GM12878 (cell line): ENCODE measurements around the gene ABCA3. TPM values are rescaled to one million over a fixed set of nuclear protein-coding genes. Genes with fewer than 3 reads are reported as not detected.

Source experiments
- ATAC-seq: fragments of 200-7000 bp; cut with Tn5 transposase; 3 replicates; pipeline ENCODE4 v1.9.1; 2020; ENCODE audit warnings: mild to moderate bottlenecking, moderate library complexity
- BruUV-seq: library from RNA; stranded (reverse); fragments of 400-500 nt; replicated peaks from 2 replicates; lab custom pipeline; 2021; lab: Mats Ljungman, UMichigan
- CTCF ChIA-PET: fragments of 300-600 bp; sonication (Branson Sonifier 250); formaldehyde crosslinking; extraction: SDS; loops from one replicate; lab custom pipeline; 2021; ENCODE audit warnings: inconsistent platforms; lab: Yijun Ruan, JAX
- POLR2A ChIA-PET: fragments of 350-600 bp; formaldehyde crosslinking; extraction: SDS; loops from one replicate; lab custom pipeline; 2021; ENCODE audit warnings: inconsistent platforms; lab: Charles Lee
- RAD21 ChIA-PET: fragments of 300-600 bp; sonication (Branson Sonifier 250); formaldehyde crosslinking; loops from one replicate; lab custom pipeline; 2023; ENCODE audit warnings: antibody characterized with exemption; ENCODE audit not compliant: unreplicated experiment; lab: Charles Lee
- SMC1A ChIA-PET: fragments of 300-600 bp; sonication (Branson Sonifier 250); formaldehyde crosslinking; loops from one replicate; lab custom pipeline; 2023; ENCODE audit not compliant: unreplicated experiment, uncharacterized antibody; lab: Charles Lee
- DNase-seq: peaks from one replicate; pipeline ENCODE4 v3.0.0-alpha.2; 2011; ENCODE audit warnings: low read depth, low spot score
- FAIRE-seq: peaks from 3 replicates; lab custom pipeline; 2011; peaks lifted over from hg19 to GRCh38; lab: Jason Lieb, UNC
- H2AFZ ChIP-seq: 2 replicates; pipeline ENCODE4 v1.6.0; 2011; ENCODE audit warnings: low read depth, low read length, control low read depth; ENCODE audit not compliant: control insufficient read depth
- H3K27ac ChIP-seq: 2 replicates; pipeline ENCODE4 v1.5.1; 2011; ENCODE audit warnings: control low read depth; ENCODE audit not compliant: control insufficient read depth, insufficient read depth
- H3K27me3 ChIP-seq, 2 experiments: replicated peaks in 1 of 2; 2 replicates each; pipeline versions ENCODE4 v1.6.0 to v1.6.1; 2011; ENCODE audit warnings: low read length in 1 of 2; ENCODE audit not compliant: control insufficient read depth in 2 of 2, insufficient read depth in 2 of 2
- H3K36me3 ChIP-seq, 2 experiments: 2 replicates each; pipeline ENCODE4 v1.5.1; 2011; ENCODE audit warnings: low read length in 1 of 2; ENCODE audit not compliant: control insufficient read depth in 2 of 2, insufficient read depth in 2 of 2
- H3K4me1 ChIP-seq: 2 replicates; pipeline ENCODE4 v1.6.1; 2011; ENCODE audit warnings: mild to moderate bottlenecking, low read length, moderate library complexity, mixed read lengths; ENCODE audit not compliant: control insufficient read depth, insufficient read depth
- H3K4me2 ChIP-seq: 2 replicates; pipeline ENCODE4 v1.6.0; 2011; ENCODE audit warnings: control low read depth; ENCODE audit not compliant: control insufficient read depth, insufficient read depth
- H3K4me3 ChIP-seq: fragments of 200-600 bp; sonication (generic); 2 replicates; pipeline ENCODE4 v1.5.1; 2016
- H3K79me2 ChIP-seq: 2 replicates; pipeline ENCODE4 v1.6.0; 2011; ENCODE audit warnings: low read length; ENCODE audit not compliant: control insufficient read depth, insufficient read depth
- H3K9ac ChIP-seq: 2 replicates; pipeline ENCODE4 v1.8.0; 2011; ENCODE audit warnings: low read length, control low read depth, mixed read lengths; ENCODE audit not compliant: control insufficient read depth, insufficient read depth
- H3K9me3 ChIP-seq: replicated peaks from 3 replicates; pipeline ENCODE4 v1.5.1; 2011; ENCODE audit warnings: mild to moderate bottlenecking, low read length; ENCODE audit not compliant: control insufficient read depth, insufficient read depth
- H4K20me1 ChIP-seq: 2 replicates; pipeline ENCODE4 v1.6.0; 2011; ENCODE audit not compliant: control insufficient read depth, insufficient read depth
- CHD1 ChIP-seq: IDR thresholded peaks from 2 replicates; pipeline ENCODE4 v1.6.1; 2012; ENCODE audit warnings: low read depth, low read length, improper control_type of control experiment
- CHD4 ChIP-seq: fragments of 200-600 bp; sonication (generic); IDR thresholded peaks from 2 replicates; pipeline ENCODE4 v1.6.1; 2016; ENCODE audit warnings: mild to moderate bottlenecking
- HDAC6 ChIP-seq: fragments of 200-600 bp; sonication (generic); IDR thresholded peaks from one replicate; pipeline ENCODE4 v1.8.0; 2017; ENCODE audit warnings: antibody characterized with exemption; ENCODE audit not compliant: unreplicated experiment
- MAX ChIP-seq: IDR thresholded peaks from 2 replicates; pipeline ENCODE4 v1.6.1; 2012; ENCODE audit warnings: low read depth, low read length, improper control_type of control experiment
- MTA2 ChIP-seq: fragments of 450-650 bp; IDR thresholded peaks from 2 replicates; pipeline ENCODE4 v1.6.1; 2016; ENCODE audit warnings: low read depth, mild to moderate bottlenecking, moderate library complexity
- NR2F1 ChIP-seq: fragments of 450-650 bp; conservative IDR thresholded peaks from 2 replicates; pipeline ENCODE4 v1.6.1; 2017; ENCODE audit warnings: mild to moderate bottlenecking
- POLR2AphosphoS2 ChIP-seq: IDR thresholded peaks from 2 replicates; pipeline ENCODE4 v1.6.1; 2011; ENCODE audit warnings: low read depth, mild to moderate bottlenecking, low read length, improper control_type of control experiment, moderate library complexity
- RB1 ChIP-seq: fragments of 450-650 bp; formaldehyde crosslinking; IDR thresholded peaks from 2 replicates; pipeline ENCODE4 v1.6.1; 2017; ENCODE audit warnings: mild to moderate bottlenecking, borderline replicate concordance
- SMARCA5 ChIP-seq: fragments of 450-650 bp; IDR thresholded peaks from 2 replicates; pipeline ENCODE4 v1.6.1; 2017; ENCODE audit warnings: mild to moderate bottlenecking
- USF1 ChIP-seq: IDR thresholded peaks from 2 replicates; pipeline ENCODE4 v1.6.1; 2011; ENCODE audit warnings: borderline replicate concordance, low read depth, mild to moderate bottlenecking, moderate library complexity, mixed read lengths, low read length; ENCODE audit not compliant: insufficient read depth; ENCODE audit errors: extremely low read length
- YY1 ChIP-seq: IDR thresholded peaks from 2 replicates; pipeline ENCODE4 v1.6.1; 2011; ENCODE audit warnings: low read depth, mild to moderate bottlenecking, low read length
- WGBS: methylation state at CpG from one replicate; pipeline ENCODE4 v1.1.6; 2016; ENCODE audit warnings: low lambda C conversion rate; ENCODE audit not compliant: insufficient replicate concordance, insufficient coverage; ENCODE audit errors: missing lambda C conversion rate; 5-methylcytosine and 5-hydroxymethylcytosine counted together
- in situ Hi-C: fragments of 300-500 bp; cut with MboI; formaldehyde crosslinking; loops from 9 replicates; pipeline ENCODE4 v1.14.3; 2018; ENCODE audit warnings: mixed read lengths
- intact Hi-C: fragments of 100-400 bp; cut with micrococcal nuclease; formaldehyde crosslinking; loops from one replicate; pipeline ENCODE4 v1.14.2; 2022; ENCODE audit not compliant: unreplicated experiment
- polyA plus RNA-seq, 11 experiments: library from polyadenylated mRNA; depleted of rRNA in 4 of 11; unstranded in 6 of 11; stranded (reverse) in 5 of 11; fragments of >200 nt; fragmentation: Nextera tagmentation in 4 of 11; fragmentation: Illumina TruSeq in 1 of 11; extraction: Ambion mirVana in 4 of 11; extraction: Trizol in 1 of 11; gene quantifications; 1 replicate in 1 of 11; 2 replicates in 10 of 11; pipeline versions ENCODE4 v1.2.1 to v1.2.3, GENCODE V29; 2011 to 2016; ENCODE audit warnings: inconsistent platforms in 2 of 11, missing spikeins in 2 of 11, low read depth in 1 of 11
- total RNA-seq, 4 experiments: library from RNA; depleted of rRNA in 3 of 4; stranded (reverse); fragments of >200 nt in 3 of 4; fragmentation: Illumina TruSeq in 1 of 4; extraction: Trizol in 1 of 4; gene quantifications; 2 replicates each; pipeline versions ENCODE4 v1.2.1 to v1.2.3, GENCODE V29; 2013 to 2021

Gene ABCA3
- total and polyA plus RNA-seq, 10 of the 15 experiments (the other 5 are each of a cell fraction or from before 2014, with no cell fraction given): 0.71 to 17.6 (median 6.7) TPM

- no TSS peak for BruUV-seq
- Histone ChIP-seq H3K4me1 (no peaks in the 10 kb centered on the region), H2AFZ (no peak overlapping the region), H3K9me3 (no peaks in the 10 kb centered on the region), H3K4me3 (no peak overlapping the region), H3K4me2 (no peak overlapping the region), H4K20me1 (no peaks in the 10 kb centered on the region), H3K9ac (no peak overlapping the region)
- FAIRE-seq: no peak
- intact Hi-C loops: no loop called here
- no peak for ATAC-seq
- TF ChIP-seq POLR2AphosphoS2: no peak
- TF ChIP-seq MAX: no peak
- TF ChIP-seq MTA2: no peak
- TF ChIP-seq, all 136 proteins: peak for 0
- no peaks in the 10 kb centered on the region for H3K79me2 ChIP-seq
- SMC1A ChIA-PET: no interaction called here
- H3K36me3 ChIP-seq: no peaks in the 10 kb centered on the region
- POLR2A ChIA-PET: no interaction called here
- WGBS: 81% methylated on average over 23 of the region's 23 CpGs
- H3K27me3 ChIP-seq: no peaks in the 10 kb centered on the region
- H3K27ac ChIP-seq: no peak overlapping the region
- RAD21 ChIA-PET: no interaction called here
- CTCF ChIA-PET: interaction anchor here (0.7 kb wide), 1 partner anchor 321 kb away, joined by 3 read pairs; no protein-coding TSS in a partner anchor
- in situ Hi-C loops: no loop called here
- no peak for DNase-seq
Measured at GRCh38 chr16:2331199-2331930, 9.2 kb downstream of the ABCA3 start.

- no peaks in the 10 kb centered on the region for H3K27me3 ChIP-seq
- no peak for DNase-seq
- no peaks in the 10 kb centered on the region for H3K36me3 ChIP-seq
- H3K4me3 ChIP-seq: no peak overlapping the region
- FAIRE-seq: no peak
- no TSS peak for BruUV-seq
- no peaks in the 10 kb centered on the region for H3K4me1 ChIP-seq
- ChIA-PET POLR2A (interaction anchor here (0.6 kb wide), 1 partner anchor 28 kb away, joined by 3 read pairs; no protein-coding TSS in a partner anchor), RAD21 (no interaction called here), SMC1A (no interaction called here), CTCF (no interaction called here)
- 80% methylated on average over 5 of the region's 5 CpGs for WGBS
- H4K20me1 ChIP-seq: no peaks in the 10 kb centered on the region
- H3K79me2 ChIP-seq: no peaks in the 10 kb centered on the region
- ATAC-seq: no peak
- no peak overlapping the region for H3K4me2 ChIP-seq
- no peaks in the 10 kb centered on the region for H3K9me3 ChIP-seq
- in situ Hi-C loops (no loop called here), intact Hi-C loops (no loop called here)
- TF ChIP-seq USF1 (no peak), HDAC6 (no peak), SMARCA5 (no peak), RB1 (no peak), CHD4 (no peak), YY1 (no peak), CHD1 (no peak), NR2F1 (no peak)
- no peak overlapping the region for H3K9ac ChIP-seq
- no peak overlapping the region for H2AFZ ChIP-seq
- no peak overlapping the region for H3K27ac ChIP-seq
Measured at GRCh38 chr16:2329532-2329931, 11.0 kb downstream of the ABCA3 start.
